Cardiac atrium fibroblast (primary cell): ENCODE data around the gene BBS12. TPM values are rescaled to one million over a fixed set of nuclear protein-coding genes. Genes with fewer than 3 reads are reported as not detected.

Experiments used
- total RNA-seq: library from RNA; depleted of rRNA; stranded (reverse); fragments of >200 nt; gene quantifications from 2 replicates; pipeline ENCODE4 v1.2.3, GENCODE V29; 2015

BBS12 gene
- total RNA-seq, result 2.5 and 3.4 TPM in 2 replicates

DNA sequence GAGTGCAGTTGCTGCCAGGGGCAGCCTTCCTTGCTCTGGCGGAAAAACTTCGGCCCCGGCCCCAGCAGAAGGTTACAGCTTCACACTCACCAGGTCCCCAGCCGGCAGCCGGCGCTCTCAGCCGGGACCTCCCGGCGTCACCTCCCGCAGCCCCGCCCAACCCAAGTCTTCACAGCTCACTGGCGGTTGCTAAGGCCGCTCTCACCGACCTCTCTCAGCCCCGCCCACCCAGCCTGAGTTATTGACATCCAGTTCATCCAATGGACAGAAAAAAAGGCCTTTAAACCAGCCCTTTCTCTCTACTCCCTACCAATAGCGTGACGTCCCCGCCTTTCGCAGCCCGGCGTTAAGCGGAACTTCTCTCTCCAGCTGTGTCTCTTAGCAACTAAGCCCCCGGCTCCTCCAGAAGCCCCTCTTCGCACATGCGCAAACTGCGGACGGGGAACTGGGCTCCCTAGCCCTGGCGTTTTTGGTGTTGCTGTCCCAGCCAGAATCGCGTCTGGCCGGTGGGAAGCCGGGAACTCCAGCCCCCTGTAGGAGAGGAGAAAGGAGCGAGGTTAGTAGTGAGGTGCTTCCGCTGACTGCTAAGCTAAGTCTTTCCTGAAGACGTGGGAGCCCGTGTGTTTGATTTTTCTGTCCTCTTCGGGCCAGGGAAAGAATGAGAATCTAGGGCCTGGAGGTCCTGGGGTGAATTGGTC lies at the start of gene BBS12:
TSS of gene BBS12 (plus strand) at position 376 of the 698 bp plus-strand sequence. CDS start 9,189 bp downstream, outside the sequence.

Other genes starting within 250 kb of the BBS12 start
- gene IL21, start 111.6 kb upstream of the BBS12 start, total RNA-seq, result not detected in 2 replicates
- 34.1 and 60.1 TPM in 2 replicates for gene FGF2, start 94.1 kb downstream of the BBS12 start, total RNA-seq
- gene NUDT6, start 189.9 kb downstream of the BBS12 start, total RNA-seq, result 2.9 and 8.1 TPM in 2 replicates